HFF-Myc (cell line): ENCODE data around the gene PPCDC.

ENCODE experiments used
- DNase-seq: peaks from one replicate; pipeline ENCODE4 v3.0.0-alpha.2; 2011; ENCODE audit warnings: low read depth; ENCODE audit errors: extremely low read depth
- H3K4me3 ChIP-seq: replicated peaks from 2 replicates; pipeline ENCODE4 v1.5.1; 2011; ENCODE audit warnings: low read depth, mild to moderate bottlenecking, control low read depth, low read length
- CTCF ChIP-seq: IDR thresholded peaks from 2 replicates; pipeline ENCODE4 v1.5.1; 2012; ENCODE audit warnings: mild to moderate bottlenecking, low read depth, low read length, control low read depth; ENCODE audit errors: missing control alignments

The PPCDC gene

GRCh38 chr15:75030023-75030413, 6.6 kb downstream of the PPCDC start:
- H3K4me3 ChIP-seq = peak overlapping the region; percentile 24
- no peak for TF ChIP-seq CTCF
- no peak for DNase-seq

GRCh38 chr15:75030424-75030823, 7.0 kb downstream of the PPCDC start:
- TF ChIP-seq CTCF = no peak
- H3K4me3 ChIP-seq = no peak overlapping the region
- no peak for DNase-seq

- DNase-seq = no peak
- no peak for TF ChIP-seq CTCF
- H3K4me3 ChIP-seq = no peak overlapping the region
These were observed 8.5 kb downstream of the PPCDC start for GRCh38 chr15:75031848-75032247.

GRCh38 chr15:75032395-75032794, 9.0 kb downstream of the PPCDC start:
- no peak overlapping the region for H3K4me3 ChIP-seq
- TF ChIP-seq CTCF = no peak
- no peak for DNase-seq

GRCh38 chr15:75033809-75034208, 10.4 kb downstream of the PPCDC start:
- no peak for TF ChIP-seq CTCF
- H3K4me3 ChIP-seq = no peak overlapping the region
- no peak for DNase-seq

- no peak for DNase-seq
These were observed 11.2 kb downstream of the PPCDC start for GRCh38 chr15:75034615-75035014.

More at GRCh38 chr15:75034615-75035014, 11.2 kb downstream of the PPCDC start:
- no peak overlapping the region for H3K4me3 ChIP-seq
- no peak for TF ChIP-seq CTCF
